ENCODE data around the gene EFCAB3. TPM values are rescaled to one million over a fixed set of nuclear protein-coding genes. Genes with fewer than 3 reads are reported as not detected.

EFCAB3 gene
- total RNA-seq, 1 donor from 2014 or later: not detected

DNA sequence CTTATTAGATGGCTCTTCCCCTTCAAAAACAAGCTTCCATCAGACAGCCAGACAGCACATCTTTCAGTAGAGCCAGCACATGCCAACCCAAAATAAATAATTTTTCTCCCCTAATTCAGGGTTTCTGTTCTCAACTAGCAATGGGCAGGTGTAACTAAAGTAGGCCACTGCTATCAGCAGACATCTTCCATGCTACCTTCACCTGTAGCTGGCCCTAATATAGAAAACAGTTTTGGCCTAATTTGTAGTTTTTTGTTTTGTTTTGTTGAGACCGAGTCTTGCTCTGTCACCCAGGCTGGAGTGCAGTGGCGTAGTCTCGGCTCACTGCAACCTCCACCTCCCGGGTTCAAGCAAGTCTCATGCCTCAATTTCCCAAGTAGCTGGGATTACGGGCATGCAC is 29.2 kb upstream of the EFCAB3 start:
- Mint-ChIP-seq H3K36me3 (ENCODE audit: low read depth, unreplicated experiment) (no peaks in the 10 kb centered on the region), H3K9me3 (ENCODE audit: unreplicated experiment) (no peaks in the 10 kb centered on the region), H3K27ac (ENCODE audit: unreplicated experiment) (no peak overlapping the region), H3K27me3 (ENCODE audit: low read depth, unreplicated experiment) (peaks cover 7% of the 10 kb centered on the region), H3K4me3 (ENCODE audit: unreplicated experiment) (no peak overlapping the region), H3K4me1 (ENCODE audit: low read depth, unreplicated experiment) (no peaks in the 10 kb centered on the region)
- Histone ChIP-seq H3K79me2 (ENCODE audit: insufficient read depth, low read length) (no peaks in the 10 kb centered on the region), H3K27me3 (ENCODE audit: insufficient read depth, low read length) (peaks cover 6% of the 10 kb centered on the region), H3K9ac (ENCODE audit: low read length) (no peak overlapping the region), H4K20me1 (ENCODE audit: insufficient read depth, low read length) (no peaks in the 10 kb centered on the region), H3K9me3 (ENCODE audit: insufficient read depth, low read depth, low read length) (no peaks in the 10 kb centered on the region), H3K36me3 (ENCODE audit: insufficient read depth, low read length) (no peaks in the 10 kb centered on the region), H3K27ac (ENCODE audit: low read depth, low read length) (no peak overlapping the region), H2AFZ (ENCODE audit: low read depth, low read length) (no peak overlapping the region), H3K4me1 (ENCODE audit: insufficient read depth, low read length) (no peaks in the 10 kb centered on the region), H3K4me3 (ENCODE audit: insufficient read depth, low read depth, low read length) (no peak overlapping the region), H3K4me2 (ENCODE audit: low read length) (no peak overlapping the region)
- TF ChIP-seq, protein P1, sequence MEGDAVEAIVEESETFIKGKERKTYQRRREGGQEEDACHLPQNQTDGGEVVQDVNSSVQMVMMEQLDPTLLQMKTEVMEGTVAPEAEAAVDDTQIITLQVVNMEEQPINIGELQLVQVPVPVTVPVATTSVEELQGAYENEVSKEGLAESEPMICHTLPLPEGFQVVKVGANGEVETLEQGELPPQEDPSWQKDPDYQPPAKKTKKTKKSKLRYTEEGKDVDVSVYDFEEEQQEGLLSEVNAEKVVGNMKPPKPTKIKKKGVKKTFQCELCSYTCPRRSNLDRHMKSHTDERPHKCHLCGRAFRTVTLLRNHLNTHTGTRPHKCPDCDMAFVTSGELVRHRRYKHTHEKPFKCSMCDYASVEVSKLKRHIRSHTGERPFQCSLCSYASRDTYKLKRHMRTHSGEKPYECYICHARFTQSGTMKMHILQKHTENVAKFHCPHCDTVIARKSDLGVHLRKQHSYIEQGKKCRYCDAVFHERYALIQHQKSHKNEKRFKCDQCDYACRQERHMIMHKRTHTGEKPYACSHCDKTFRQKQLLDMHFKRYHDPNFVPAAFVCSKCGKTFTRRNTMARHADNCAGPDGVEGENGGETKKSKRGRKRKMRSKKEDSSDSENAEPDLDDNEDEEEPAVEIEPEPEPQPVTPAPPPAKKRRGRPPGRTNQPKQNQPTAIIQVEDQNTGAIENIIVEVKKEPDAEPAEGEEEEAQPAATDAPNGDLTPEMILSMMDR (IDR thresholded peaks at IDR 0.05; ENCODE audit: insufficient read depth, low read depth, low read length): no peak
- no peak for TF ChIP-seq EZH2 (IDR thresholded peaks at IDR 0.05; ENCODE audit: insufficient read depth, low read length)
- FAIRE-seq (no peak), DNase-seq (ENCODE audit: low read depth) (no peak)

DNA sequence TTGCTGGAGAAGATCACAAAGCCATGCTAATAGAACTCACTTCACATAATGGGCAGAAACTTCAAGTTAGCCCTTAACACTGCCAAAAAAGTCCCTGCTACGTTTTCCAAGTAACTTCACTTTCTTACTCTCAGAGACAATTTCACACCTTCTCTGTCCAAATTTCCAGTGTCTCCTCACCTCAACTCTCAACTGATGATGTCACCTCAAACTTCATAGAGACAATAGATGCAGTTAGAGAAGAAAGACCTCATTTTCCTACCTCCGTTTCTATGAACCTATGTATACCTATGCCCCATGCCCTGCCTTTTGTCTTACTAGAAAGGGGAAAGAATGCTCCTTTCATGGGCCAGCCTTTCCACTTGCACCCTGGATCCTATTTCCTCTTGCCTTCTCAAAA is 14.2 kb upstream of the EFCAB3 start:
- H3K4me3 Mint-ChIP-seq (ENCODE audit: unreplicated experiment): no peak overlapping the region
- H3K4me2 ChIP-seq (ENCODE audit: low read length): no peak overlapping the region
- H3K4me1 ChIP-seq (ENCODE audit: insufficient read depth, low read length): no peaks in the 10 kb centered on the region
- H3K27ac Mint-ChIP-seq (ENCODE audit: unreplicated experiment): no peak overlapping the region
- no peaks in the 10 kb centered on the region for H4K20me1 ChIP-seq (ENCODE audit: insufficient read depth, low read length)
- DNase-seq (ENCODE audit: low read depth): no peak
- H3K9ac ChIP-seq (ENCODE audit: low read length): no peak overlapping the region
- no peaks in the 10 kb centered on the region for H3K4me1 Mint-ChIP-seq (ENCODE audit: low read depth, unreplicated experiment)
- H3K27me3 Mint-ChIP-seq (ENCODE audit: low read depth, unreplicated experiment): no peaks in the 10 kb centered on the region
- no peak overlapping the region for H3K27ac ChIP-seq (ENCODE audit: low read depth, low read length)
- FAIRE-seq: no peak
- no peaks in the 10 kb centered on the region for H3K27me3 ChIP-seq (ENCODE audit: insufficient read depth, low read length)
- H3K36me3 ChIP-seq (ENCODE audit: insufficient read depth, low read length): no peaks in the 10 kb centered on the region
- H3K9me3 Mint-ChIP-seq (ENCODE audit: unreplicated experiment): peaks cover 5% of the 10 kb centered on the region
- no peaks in the 10 kb centered on the region for H3K36me3 Mint-ChIP-seq (ENCODE audit: low read depth, unreplicated experiment)
- no peaks in the 10 kb centered on the region for H3K79me2 ChIP-seq (ENCODE audit: insufficient read depth, low read length)
- no peak for TF ChIP-seq EZH2 (IDR thresholded peaks at IDR 0.05; ENCODE audit: insufficient read depth, low read length)
- TF ChIP-seq, protein P1 (IDR thresholded peaks at IDR 0.05; ENCODE audit: insufficient read depth, low read depth, low read length): no peak
- H3K4me3 ChIP-seq (ENCODE audit: insufficient read depth, low read depth, low read length): no peak overlapping the region
- no peak overlapping the region for H2AFZ ChIP-seq (ENCODE audit: low read depth, low read length)
- no peaks in the 10 kb centered on the region for H3K9me3 ChIP-seq (ENCODE audit: insufficient read depth, low read depth, low read length)

DNA sequence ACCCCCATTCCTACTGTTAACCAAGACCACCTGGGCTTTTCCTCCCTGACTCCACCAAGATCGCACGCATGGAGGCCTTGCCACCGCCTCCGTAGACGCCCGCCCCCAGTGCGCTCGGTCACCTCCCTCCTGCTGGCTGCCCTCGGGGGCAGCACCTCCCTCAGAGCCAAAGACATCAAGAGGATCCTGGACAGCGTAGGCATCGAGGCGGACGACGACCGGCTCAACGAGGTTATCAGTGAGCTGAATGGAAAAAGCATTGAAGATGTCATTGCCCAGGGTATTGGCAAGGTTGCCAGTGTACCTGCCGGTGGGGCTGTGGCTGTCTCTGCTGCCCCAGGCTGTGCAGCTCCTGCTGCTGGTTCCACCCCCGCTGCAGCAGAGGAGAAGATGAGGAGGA is 1.2 kb downstream of the EFCAB3 start:
- Histone ChIP-seq H3K36me3 (ENCODE audit: insufficient read depth, low read length) (no peaks in the 10 kb centered on the region), H3K79me2 (ENCODE audit: insufficient read depth, low read length) (no peaks in the 10 kb centered on the region), H3K4me1 (ENCODE audit: insufficient read depth, low read length) (no peaks in the 10 kb centered on the region), H3K9ac (ENCODE audit: low read length) (no peak overlapping the region), H3K4me3 (ENCODE audit: insufficient read depth, low read depth, low read length) (no peak overlapping the region), H2AFZ (ENCODE audit: low read depth, low read length) (no peak overlapping the region), H3K9me3 (ENCODE audit: insufficient read depth, low read depth, low read length) (no peaks in the 10 kb centered on the region), H4K20me1 (ENCODE audit: insufficient read depth, low read length) (no peaks in the 10 kb centered on the region), H3K4me2 (ENCODE audit: low read length) (no peak overlapping the region), H3K27ac (ENCODE audit: low read depth, low read length) (no peak overlapping the region), H3K27me3 (ENCODE audit: insufficient read depth, low read length) (no peaks in the 10 kb centered on the region)
- FAIRE-seq (no peak), DNase-seq (ENCODE audit: low read depth) (no peak)
- no peak overlapping the region for H3K4me3 Mint-ChIP-seq (ENCODE audit: unreplicated experiment)
- H3K4me1 Mint-ChIP-seq (ENCODE audit: low read depth, unreplicated experiment): no peaks in the 10 kb centered on the region
- no peaks in the 10 kb centered on the region for H3K36me3 Mint-ChIP-seq (ENCODE audit: low read depth, unreplicated experiment)
- H3K27ac Mint-ChIP-seq (ENCODE audit: unreplicated experiment): no peak overlapping the region
- H3K9me3 Mint-ChIP-seq (ENCODE audit: unreplicated experiment): no peaks in the 10 kb centered on the region
- TF ChIP-seq, protein P1 (IDR thresholded peaks at IDR 0.05; ENCODE audit: insufficient read depth, low read depth, low read length): no peak
- TF ChIP-seq EZH2 (IDR thresholded peaks at IDR 0.05; ENCODE audit: insufficient read depth, low read length): no peak
- peaks cover 12% of the 10 kb centered on the region for H3K27me3 Mint-ChIP-seq (ENCODE audit: low read depth, unreplicated experiment)

Measured in astrocyte (in vitro differentiated cells and primary cell).